ENCODE data around the gene PDLIM7.

Gene PDLIM7

GRCh38 chr5:177454397-177455035 is 42.9 kb downstream of the PDLIM7 start:
- Histone ChIP-seq H3K4me3 (peak overlapping the region; percentile 71), H3K27ac (peak overlapping the region; percentile 30 to 77)
- TF ChIP-seq CTCF (IDR thresholded peaks at IDR 0.05): peak; percentile 84
- peak; percentile 93 for DNase-seq (ENCODE audit: low spot score)

GRCh38 chr5:177453852-177454396 is 43.5 kb downstream of the PDLIM7 start:
- Histone ChIP-seq H3K27ac (peak overlapping the region; percentile 30 to 77), H3K4me3 (peak overlapping the region; percentile 71)
- no peak for DNase-seq (ENCODE audit: low spot score)
- no peak for TF ChIP-seq CTCF (IDR thresholded peaks at IDR 0.05)

GRCh38 chr5:177452688-177453638 is 44.4 kb downstream of the PDLIM7 start:
- no peak for TF ChIP-seq CTCF (IDR thresholded peaks at IDR 0.05)
- no peak overlapping the region for H3K27ac ChIP-seq

GRCh38 chr5:177450667-177451424 is 46.6 kb downstream of the PDLIM7 start:
- Histone ChIP-seq H3K4me3 (no peak overlapping the region), H3K27ac (no peak overlapping the region)
- DNase-seq (ENCODE audit: low spot score): no peak
- no peak for TF ChIP-seq CTCF (IDR thresholded peaks at IDR 0.05)

More at GRCh38 chr5:177452688-177453638, 44.4 kb downstream of the PDLIM7 start:
- H3K4me3 ChIP-seq: no peak overlapping the region
- DNase-seq (ENCODE audit: low spot score): no peak

- no peak for DNase-seq (ENCODE audit: low spot score)
- Histone ChIP-seq H3K4me3 (no peak overlapping the region), H3K27ac (no peak overlapping the region)
- TF ChIP-seq CTCF (IDR thresholded peaks at IDR 0.05): no peak
These were observed 48.0 kb downstream of the PDLIM7 start for GRCh38 chr5:177449140-177450061.

Measured in coronary artery (tissue), 2 donors.